ENCODE results near the gene BAZ1A.
A peak's percentile ranks its signal among the peaks of the same experiment; 100 is the strongest.

BAZ1A gene, protein sequence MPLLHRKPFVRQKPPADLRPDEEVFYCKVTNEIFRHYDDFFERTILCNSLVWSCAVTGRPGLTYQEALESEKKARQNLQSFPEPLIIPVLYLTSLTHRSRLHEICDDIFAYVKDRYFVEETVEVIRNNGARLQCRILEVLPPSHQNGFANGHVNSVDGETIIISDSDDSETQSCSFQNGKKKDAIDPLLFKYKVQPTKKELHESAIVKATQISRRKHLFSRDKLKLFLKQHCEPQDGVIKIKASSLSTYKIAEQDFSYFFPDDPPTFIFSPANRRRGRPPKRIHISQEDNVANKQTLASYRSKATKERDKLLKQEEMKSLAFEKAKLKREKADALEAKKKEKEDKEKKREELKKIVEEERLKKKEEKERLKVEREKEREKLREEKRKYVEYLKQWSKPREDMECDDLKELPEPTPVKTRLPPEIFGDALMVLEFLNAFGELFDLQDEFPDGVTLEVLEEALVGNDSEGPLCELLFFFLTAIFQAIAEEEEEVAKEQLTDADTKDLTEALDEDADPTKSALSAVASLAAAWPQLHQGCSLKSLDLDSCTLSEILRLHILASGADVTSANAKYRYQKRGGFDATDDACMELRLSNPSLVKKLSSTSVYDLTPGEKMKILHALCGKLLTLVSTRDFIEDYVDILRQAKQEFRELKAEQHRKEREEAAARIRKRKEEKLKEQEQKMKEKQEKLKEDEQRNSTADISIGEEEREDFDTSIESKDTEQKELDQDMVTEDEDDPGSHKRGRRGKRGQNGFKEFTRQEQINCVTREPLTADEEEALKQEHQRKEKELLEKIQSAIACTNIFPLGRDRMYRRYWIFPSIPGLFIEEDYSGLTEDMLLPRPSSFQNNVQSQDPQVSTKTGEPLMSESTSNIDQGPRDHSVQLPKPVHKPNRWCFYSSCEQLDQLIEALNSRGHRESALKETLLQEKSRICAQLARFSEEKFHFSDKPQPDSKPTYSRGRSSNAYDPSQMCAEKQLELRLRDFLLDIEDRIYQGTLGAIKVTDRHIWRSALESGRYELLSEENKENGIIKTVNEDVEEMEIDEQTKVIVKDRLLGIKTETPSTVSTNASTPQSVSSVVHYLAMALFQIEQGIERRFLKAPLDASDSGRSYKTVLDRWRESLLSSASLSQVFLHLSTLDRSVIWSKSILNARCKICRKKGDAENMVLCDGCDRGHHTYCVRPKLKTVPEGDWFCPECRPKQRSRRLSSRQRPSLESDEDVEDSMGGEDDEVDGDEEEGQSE (N-terminal part only)

DNA sequence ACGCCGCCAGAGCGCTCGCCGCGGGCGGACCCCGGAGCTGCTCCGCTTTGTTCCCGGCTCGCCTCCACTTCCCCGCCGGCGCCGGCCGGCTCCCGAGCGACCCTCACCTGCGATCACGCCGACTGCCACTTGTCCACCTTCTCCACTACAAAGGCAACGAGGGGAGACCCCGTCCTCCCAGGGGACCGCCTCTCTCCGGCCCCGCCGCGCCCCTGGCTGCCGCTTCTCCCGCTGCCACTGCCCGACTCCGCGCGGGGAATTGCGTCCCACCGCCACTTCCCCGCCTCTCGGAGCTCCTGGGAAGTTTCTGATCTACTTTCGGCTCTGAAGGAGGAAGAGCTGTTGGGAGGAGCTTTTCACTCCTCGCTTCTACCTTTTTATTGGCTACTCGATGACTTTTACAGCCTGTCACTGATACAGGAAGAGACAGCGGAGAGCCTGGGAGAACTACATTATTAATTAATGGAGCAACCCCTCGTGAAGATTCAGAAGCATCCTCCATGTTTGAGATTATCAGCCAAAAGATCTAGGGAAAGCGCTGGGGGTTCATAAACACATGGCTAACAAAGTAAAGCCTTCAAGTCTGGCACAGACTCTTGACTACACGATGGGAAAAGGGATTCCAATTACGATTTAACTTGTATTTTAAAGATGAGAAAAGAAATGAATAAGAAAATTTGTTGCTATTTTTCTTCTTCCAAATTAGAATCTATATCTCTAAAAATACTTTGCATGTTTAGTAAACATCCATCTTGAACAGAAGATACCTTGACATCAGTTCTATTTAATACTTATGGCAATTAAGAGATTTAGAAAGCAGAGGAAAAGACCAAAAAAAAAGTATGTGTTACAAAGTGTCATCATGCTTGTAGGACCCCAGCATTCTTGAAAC is at the start of gene BAZ1A:
Gene BAZ1A (minus strand): TSS at position 330 of the 892 bp plus-strand sequence. CDS start 756 bp downstream, outside the sequence.
- H3K4me3 ChIP-seq (ENCODE audit: low read length): peak within 1 kb of the TSS; percentile 78
- TF ChIP-seq ZNF274 (IDR thresholded peaks at IDR 0.05; ENCODE audit: low read depth, low read length): no peak

DNA sequence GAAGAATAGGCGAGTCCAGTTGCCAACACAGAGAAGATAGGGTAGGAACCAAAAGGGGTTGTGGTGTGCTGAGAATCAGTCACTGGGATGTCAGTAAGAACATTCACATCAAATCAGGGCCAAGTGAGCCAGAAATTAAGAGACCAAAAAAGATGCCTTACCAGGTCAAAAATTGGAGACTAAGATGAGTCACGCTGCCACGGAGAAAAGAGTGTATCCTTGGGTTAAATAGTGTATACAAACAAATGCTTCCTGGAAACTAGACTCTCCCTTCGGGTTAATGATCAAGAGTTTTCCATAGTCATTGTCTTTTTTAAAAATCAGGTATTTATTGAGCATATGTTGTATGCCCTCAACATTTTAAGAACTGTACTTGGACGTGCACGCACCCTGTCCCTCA is 45.2 kb upstream of the BAZ1A start:
- H3K4me3 ChIP-seq (ENCODE audit: low read length): no peak overlapping the region
- TF ChIP-seq ZNF274 (IDR thresholded peaks at IDR 0.05; ENCODE audit: low read depth, low read length): no peak

DNA sequence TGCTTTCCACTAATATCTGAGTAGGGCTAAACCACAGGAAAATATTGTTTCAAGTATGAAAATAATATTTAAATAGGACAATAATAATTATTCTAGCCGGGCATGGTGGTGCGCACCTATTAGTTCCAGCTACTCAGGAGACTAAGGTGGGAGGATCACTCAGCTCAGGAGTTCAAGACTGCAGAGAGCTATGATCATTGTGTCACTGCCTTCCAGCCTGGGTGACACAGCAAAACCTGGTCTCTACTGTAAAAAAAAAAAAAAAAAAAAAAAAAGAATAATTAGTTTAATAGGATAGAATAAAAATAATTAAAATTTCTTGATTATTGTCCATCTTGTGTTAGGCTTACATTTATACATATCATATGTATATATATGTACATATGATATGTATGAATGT is 38.5 kb upstream of the BAZ1A start:
- no peak overlapping the region for H3K4me3 ChIP-seq (ENCODE audit: low read length)
- no peak for TF ChIP-seq ZNF274 (IDR thresholded peaks at IDR 0.05; ENCODE audit: low read depth, low read length)

DNA sequence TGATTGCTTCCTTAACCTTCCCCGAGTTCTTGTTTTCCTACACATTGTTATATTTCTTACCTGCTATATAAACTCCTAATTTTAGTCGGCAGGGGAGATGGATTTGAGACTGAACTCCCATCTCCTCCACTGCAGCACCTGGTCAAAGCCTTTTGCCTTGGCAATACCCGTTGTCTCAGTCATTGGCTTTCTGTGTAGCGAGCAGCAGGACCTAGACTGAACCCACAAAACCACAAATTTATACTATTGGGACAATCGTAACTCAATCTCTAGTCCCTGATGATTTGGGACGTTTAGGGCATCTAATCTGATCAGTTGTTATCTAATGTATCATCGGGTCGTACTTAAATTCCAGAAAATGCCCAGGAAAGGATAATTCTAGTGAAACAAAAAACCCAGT is 37.8 kb upstream of the BAZ1A start:
- no peak for TF ChIP-seq ZNF274 (IDR thresholded peaks at IDR 0.05; ENCODE audit: low read depth, low read length)
- no peak overlapping the region for H3K4me3 ChIP-seq (ENCODE audit: low read length)

DNA sequence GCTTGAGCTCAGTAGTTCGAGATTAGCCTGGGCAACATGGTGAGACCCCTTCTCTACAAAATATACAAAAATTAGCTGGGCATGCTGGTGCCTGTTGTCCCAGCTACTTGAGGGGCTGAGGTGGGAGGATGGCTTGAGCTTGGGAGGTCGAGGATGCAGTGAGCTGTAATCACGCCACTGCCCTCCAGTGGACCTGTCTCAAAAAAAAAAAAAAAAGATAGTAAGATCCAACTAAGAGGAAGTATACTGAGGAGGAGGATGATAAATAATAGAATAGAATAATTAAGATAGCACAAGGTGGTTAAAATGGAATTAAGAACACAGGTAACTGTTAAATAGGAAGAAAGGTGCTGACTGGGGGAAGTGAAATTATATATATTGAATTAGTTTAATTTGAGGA is 37.0 kb upstream of the BAZ1A start:
- no peak for TF ChIP-seq ZNF274 (IDR thresholded peaks at IDR 0.05; ENCODE audit: low read depth, low read length)
- no peak overlapping the region for H3K4me3 ChIP-seq (ENCODE audit: low read length)

DNA sequence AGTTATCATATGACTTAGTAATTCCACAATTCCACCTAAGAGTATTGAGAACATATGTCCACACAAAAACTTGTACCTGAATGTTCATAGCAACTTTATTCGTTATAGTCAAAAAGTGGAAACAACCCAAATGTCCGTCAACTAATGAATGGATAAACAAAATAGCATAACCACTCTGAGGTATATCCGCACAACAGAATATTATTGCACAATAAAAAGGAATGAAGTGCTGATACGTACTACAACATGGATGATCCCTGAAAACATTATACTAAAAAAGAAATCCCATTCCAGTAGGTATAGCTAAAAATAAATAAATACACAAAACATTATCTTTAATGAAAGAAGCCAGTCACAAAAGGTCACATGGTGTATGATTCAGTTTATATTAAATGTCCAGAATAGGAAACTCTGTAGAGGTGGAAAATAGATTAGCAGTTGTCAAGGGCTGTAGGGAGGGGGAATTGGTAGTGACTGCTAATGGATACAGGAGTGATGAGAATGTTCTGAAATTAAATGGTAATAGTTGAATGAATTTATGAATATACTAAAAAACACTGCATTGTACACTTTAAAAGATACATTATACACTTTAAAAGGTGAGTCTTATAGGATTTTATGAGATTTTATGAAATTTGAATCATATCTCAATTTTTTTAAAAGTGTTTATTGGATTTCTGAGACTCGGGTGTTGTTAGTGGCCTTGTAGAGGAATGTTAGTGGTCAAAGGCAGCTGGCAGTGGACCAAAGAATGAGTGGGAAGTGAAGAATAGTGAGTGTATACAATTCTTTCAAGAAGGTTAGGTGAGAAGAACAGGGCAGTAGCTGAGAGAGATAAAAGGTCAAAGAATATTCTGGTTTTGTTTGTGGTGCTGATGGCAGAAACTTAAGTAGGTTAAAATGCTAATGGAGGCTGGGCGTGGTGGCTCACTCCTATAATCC is 36.3 kb upstream of the BAZ1A start:
- no peak for TF ChIP-seq ZNF274 (IDR thresholded peaks at IDR 0.05; ENCODE audit: low read depth, low read length)

DNA sequence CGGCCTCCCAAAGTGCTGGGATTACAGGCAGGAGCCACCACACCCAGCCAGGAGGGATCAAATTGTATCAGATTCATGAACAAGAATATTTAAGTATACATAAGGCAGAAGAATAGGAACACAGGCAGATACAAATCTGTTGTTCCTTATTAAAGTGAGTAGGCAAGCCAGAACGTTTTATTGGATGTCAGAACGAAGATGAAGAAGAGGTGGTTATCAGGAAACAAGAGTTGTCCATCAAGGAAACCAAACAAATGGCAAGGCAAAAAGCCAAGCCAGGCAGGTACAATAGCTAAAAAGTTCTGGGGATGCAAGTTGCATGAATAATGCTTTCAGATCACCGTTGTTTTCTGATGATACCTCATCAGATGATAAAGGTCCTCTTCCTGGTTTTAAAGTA is 31.1 kb upstream of the BAZ1A start:
- H3K4me3 ChIP-seq (ENCODE audit: low read length): no peak overlapping the region

More for the DNA sequence above, 36.3 kb upstream of the BAZ1A start:
- H3K4me3 ChIP-seq (ENCODE audit: low read length): no peak overlapping the region

DNA sequence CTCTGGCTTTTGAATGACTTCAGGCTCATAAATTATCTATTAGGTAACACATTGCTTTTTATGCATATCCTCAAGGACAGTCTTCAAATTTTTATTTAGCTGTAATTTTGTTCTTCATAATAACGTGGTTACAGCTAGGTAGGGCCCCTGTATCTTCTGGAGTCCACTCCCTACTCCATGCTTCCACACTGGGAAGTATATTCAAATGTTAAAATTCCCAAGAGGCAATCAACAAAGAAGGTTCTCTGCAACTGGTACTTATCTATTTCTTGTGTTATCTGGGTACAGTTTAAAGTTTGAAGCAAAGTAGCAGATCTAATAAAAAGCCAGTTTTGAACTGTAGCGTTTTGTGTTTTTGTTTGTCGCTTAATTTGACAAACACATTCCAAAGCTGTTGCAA is 20.1 kb upstream of the BAZ1A start:
- TF ChIP-seq ZNF274 (IDR thresholded peaks at IDR 0.05; ENCODE audit: low read depth, low read length): no peak

More for the DNA sequence above, 31.1 kb upstream of the BAZ1A start:
- no peak for TF ChIP-seq ZNF274 (IDR thresholded peaks at IDR 0.05; ENCODE audit: low read depth, low read length)

DNA sequence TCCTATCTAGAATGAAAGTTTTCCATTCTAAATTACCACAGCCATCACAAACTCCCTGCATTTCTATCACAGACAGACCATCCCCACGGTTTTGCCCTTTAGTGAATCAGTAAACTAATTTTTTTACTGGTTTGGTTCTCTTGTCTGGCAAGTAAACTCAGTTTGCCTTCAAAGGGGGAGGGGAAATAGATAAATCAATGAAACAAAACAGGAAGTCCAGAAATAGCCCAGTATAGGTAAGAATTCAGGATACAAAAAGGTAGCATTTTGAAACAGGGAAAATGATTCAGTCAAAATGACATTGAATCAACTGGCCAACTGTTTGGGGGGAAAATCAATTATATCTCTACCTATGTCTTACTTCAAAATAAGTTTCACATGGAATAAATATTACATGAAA is 15.8 kb upstream of the BAZ1A start:
- H3K4me3 ChIP-seq (ENCODE audit: low read length): no peak overlapping the region
- TF ChIP-seq ZNF274 (IDR thresholded peaks at IDR 0.05; ENCODE audit: low read depth, low read length): no peak

More for the DNA sequence above, 20.1 kb upstream of the BAZ1A start:
- no peak overlapping the region for H3K4me3 ChIP-seq (ENCODE audit: low read length)

DNA sequence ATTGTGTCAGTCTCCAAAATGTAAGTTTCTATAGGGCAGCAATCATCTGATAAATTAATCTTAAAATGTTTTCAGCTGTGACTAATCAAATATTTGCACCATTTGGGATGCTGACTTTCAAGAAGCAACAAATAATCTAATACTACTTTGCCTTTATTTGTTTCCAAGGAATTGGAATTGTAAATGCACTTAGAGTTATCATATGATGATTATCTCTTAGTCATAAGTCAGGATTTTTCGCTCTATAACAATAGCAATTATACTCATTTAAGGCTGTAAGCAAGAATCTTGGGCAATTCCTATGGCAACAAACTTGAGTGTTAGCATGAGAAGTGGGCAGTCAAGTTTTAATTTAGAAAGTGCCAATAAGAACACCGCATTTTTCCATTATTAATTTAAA is 13.0 kb upstream of the BAZ1A start:
- no peak for TF ChIP-seq ZNF274 (IDR thresholded peaks at IDR 0.05; ENCODE audit: low read depth, low read length)
- H3K4me3 ChIP-seq (ENCODE audit: low read length): no peak overlapping the region

DNA sequence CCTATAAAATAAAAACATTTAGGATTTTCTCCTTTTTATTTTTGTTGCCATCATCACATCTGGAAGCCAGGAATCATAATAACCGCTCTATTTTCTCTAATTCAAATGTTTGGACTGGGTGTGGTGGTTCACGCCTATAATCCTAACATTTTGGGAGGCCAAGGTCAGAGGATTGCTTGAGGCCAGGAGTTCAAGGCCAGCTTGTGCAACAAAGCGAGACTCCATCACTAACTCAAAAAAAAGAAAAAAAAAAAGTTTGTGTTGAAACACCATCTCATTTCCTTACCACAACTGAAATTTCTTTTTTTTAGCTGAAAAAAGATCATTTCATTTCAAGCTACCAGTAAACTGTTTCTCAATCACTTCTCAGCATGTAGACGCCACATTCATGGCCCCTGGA is 8.8 kb upstream of the BAZ1A start:
- TF ChIP-seq ZNF274 (IDR thresholded peaks at IDR 0.05; ENCODE audit: low read depth, low read length): no peak
- no peak overlapping the region for H3K4me3 ChIP-seq (ENCODE audit: low read length)

DNA sequence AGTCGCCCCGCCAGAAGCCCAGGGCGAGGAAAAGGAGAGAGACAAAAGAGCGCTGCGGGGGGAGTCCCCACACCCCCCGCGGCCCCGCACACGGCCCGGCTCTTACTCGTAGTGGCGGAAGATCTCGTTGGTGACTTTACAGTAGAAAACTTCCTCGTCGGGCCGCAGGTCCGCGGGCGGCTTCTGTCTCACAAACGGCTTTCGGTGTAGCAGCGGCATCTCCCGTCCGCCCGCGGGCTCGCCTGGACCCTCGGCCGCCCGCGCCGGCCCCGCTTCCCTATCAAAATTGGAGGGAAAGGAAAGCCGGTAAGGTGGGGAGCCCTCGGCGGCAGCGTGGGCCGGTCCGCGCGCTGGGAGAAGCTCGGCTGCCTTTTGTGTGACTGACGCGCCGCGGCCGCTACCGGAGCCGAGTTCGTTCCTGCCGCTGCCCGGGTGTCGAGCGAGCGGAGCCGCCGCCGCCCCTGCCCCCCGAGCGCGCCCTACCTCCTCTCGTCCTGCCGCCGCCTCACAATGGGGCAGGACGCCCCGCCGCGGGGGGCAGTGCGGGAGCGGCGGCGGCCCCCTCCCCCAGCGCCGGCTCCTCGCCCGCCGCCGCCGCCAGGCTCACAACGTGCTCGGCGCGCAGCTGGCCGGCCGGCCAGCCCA is 652 bp downstream of the BAZ1A start:
- peak overlapping the region; percentile 78 for H3K4me3 ChIP-seq (ENCODE audit: low read length)
- TF ChIP-seq ZNF274 (IDR thresholded peaks at IDR 0.05; ENCODE audit: low read depth, low read length): no peak
